Esophagus (tissue), 2 donors: ENCODE data around the gene VAMP4. TPM values are rescaled to one million over a fixed set of nuclear protein-coding genes. Genes with fewer than 3 reads are reported as not detected.

Experiments used
- H3K27ac ChIP-seq, 2 donors: one replicate each; pipeline ENCODE4 v1.5.1; 2013; ENCODE audit warnings: low read depth in 2 of 2, mild to moderate bottlenecking in 2 of 2, inconsistent platforms in 1 of 2, low read length in 1 of 2, moderate library complexity in 1 of 2
- H3K27me3 ChIP-seq, 2 donors: one replicate each; pipeline ENCODE4 v1.6.1; 2013; ENCODE audit warnings: low read length in 2 of 2, control low read depth in 1 of 2, mild to moderate bottlenecking in 1 of 2; ENCODE audit not compliant: insufficient read depth in 2 of 2, control insufficient read depth in 1 of 2
- H3K36me3 ChIP-seq, 2 donors: one replicate each; pipeline ENCODE4 v1.6.1; 2013; ENCODE audit warnings: low read length in 1 of 2; ENCODE audit not compliant: control insufficient read depth in 2 of 2, insufficient read depth in 2 of 2
- H3K4me1 ChIP-seq, 2 donors: one replicate each; pipeline ENCODE4 v1.6.1; 2013; ENCODE audit warnings: low read length in 1 of 2; ENCODE audit not compliant: control insufficient read depth in 2 of 2, insufficient read depth in 2 of 2
- H3K4me3 ChIP-seq, 2 donors: one replicate each; pipeline ENCODE4 v1.5.1; 2013; ENCODE audit warnings: low read length in 2 of 2, mild to moderate bottlenecking in 2 of 2, low read depth in 1 of 2, moderate library complexity in 1 of 2
- H3K9me3 ChIP-seq, 2 donors: one replicate each; pipeline ENCODE4 v1.6.1; 2013; ENCODE audit warnings: mild to moderate bottlenecking in 2 of 2, low read depth in 1 of 2, low read length in 1 of 2, moderate library complexity in 1 of 2; ENCODE audit not compliant: control insufficient read depth in 2 of 2, insufficient read depth in 1 of 2
- WGBS, 2 donors: extraction: QIAGEN DNeasy Blood & Tissue Kit; methylation state at CpG; one replicate each; pipeline ENCODE4 v1.1.7; 2013; 5-methylcytosine and 5-hydroxymethylcytosine counted together
- polyA plus RNA-seq, 2 donors: library from polyadenylated mRNA; stranded (reverse); fragments of 200-250 nt; gene quantifications; one replicate each; pipeline ENCODE4 v1.2.3, GENCODE V29; 2013
- donor health status: healthy with polysubstance abuse.
- donor health status: Bipolar disorder and iron deficiency.

Gene VAMP4
- polyA plus RNA-seq, 2 donors = 5.0 to 5.5 TPM

DNA sequence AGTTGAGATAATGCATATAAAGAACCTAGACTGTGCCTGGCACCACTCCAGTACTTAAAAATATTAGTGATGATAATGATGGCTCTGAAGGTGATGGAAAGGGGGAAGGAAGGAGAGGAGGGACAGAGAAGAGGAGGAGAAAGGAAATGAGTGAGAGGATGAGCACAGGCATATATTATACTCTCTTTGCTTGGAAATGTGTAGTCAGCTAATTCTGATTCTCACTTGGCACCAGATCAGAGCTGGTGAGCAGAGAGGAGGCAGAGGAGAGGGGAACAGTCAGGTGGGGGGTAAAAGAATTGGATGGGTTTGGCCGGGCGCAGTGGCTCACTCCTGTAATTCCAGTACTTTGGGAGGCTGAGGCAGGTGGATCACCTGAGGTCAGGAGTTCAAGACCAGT, 65.0 kb downstream of the VAMP4 start:
- 88 to 89% methylated on average over 2 of the region's 2 CpGs for WGBS, 2 donors
- Histone ChIP-seq H3K4me1 (no peaks in the 10 kb centered on the region), H3K27ac (no peak overlapping the region), H3K9me3 (no peaks in the 10 kb centered on the region), H3K27me3 (no peaks in the 10 kb centered on the region), H3K4me3 (no peak overlapping the region), H3K36me3 (no peaks in the 10 kb centered on the region)

DNA sequence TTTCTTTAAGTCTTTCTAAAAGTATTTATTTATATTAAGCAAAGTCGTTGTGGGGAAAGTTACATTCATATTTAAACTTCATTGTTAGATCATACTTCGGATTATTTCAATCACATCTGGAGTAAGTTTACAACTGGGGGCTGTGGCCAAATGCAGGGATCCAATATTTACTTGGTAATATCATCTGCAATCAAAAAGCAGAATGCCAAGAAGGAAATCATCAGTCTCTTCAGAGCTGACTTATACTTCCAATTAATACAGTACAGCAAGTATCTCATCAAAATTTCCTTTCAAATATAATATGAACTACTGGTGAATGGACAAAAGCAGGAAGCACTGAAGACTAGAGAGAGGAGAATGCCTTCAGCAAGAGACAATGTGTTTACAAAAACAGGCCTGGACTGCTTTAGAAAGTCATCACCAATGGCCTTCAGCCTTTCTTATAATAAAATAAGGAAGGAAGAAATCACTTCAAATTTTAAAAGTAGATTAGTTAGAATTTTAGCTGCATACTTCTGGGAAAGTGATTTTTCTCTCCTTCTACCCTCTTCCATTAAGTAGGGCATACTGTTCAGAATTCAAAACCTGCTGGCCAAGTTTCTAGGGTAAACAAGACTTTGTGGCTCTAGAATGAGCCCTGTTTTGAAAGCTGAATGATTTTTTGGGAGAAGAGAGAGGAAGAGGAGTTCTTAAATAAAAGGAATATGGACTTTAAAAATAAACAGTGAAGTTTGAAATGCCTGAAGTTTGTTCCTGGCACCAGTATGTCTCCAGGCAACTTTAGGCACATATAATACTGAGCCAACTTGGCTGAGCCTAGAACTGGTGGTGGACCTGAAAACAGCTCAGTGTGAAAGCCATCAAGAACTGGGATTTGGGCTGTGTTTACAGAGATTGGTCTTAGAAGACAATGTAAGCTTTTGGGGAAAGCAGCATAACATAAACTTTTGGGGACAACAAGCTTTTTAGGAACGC, 67.1 kb downstream of the VAMP4 start:
- H3K36me3 ChIP-seq = no peaks in the 10 kb centered on the region
- H3K9me3 ChIP-seq = peaks cover 0 to 4% of the 10 kb centered on the region in 2 donors
- no peaks in the 10 kb centered on the region for H3K27me3 ChIP-seq
- H3K4me3 ChIP-seq = no peak overlapping the region
- H3K4me1 ChIP-seq = no peaks in the 10 kb centered on the region
- H3K27ac ChIP-seq = no peak overlapping the region
- 51 to 54% methylated on average over 3 of the region's 3 CpGs for WGBS, 2 donors

DNA sequence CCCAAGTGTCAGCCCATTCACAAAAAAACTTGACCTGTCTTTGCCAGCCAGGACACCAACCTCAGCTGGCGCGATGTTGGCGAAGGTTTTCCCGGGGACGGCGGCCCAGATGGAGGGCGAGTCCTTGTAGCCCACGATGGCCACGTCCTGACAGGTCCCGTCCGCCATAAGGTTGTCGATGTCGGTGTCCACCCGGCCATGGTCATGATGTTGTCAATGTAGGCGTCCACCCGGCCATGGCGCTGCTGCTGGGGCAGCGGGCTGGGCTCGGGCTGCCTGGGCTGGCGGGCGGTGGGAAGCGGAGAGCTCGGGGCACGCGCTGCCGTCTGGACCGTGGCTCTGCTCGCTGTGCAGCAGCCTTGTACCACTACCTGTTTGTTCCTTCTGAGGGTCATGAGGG, 71.1 kb downstream of the VAMP4 start:
- Histone ChIP-seq H3K27me3 (no peaks in the 10 kb centered on the region), H3K9me3 (peaks cover 0 to 4% of the 10 kb centered on the region in 2 donors), H3K27ac (no peak overlapping the region), H3K36me3 (no peaks in the 10 kb centered on the region), H3K4me3 (no peak overlapping the region), H3K4me1 (no peaks in the 10 kb centered on the region)
- 96 to 98% methylated on average over 28 of the region's 28 CpGs for WGBS, 2 donors

DNA sequence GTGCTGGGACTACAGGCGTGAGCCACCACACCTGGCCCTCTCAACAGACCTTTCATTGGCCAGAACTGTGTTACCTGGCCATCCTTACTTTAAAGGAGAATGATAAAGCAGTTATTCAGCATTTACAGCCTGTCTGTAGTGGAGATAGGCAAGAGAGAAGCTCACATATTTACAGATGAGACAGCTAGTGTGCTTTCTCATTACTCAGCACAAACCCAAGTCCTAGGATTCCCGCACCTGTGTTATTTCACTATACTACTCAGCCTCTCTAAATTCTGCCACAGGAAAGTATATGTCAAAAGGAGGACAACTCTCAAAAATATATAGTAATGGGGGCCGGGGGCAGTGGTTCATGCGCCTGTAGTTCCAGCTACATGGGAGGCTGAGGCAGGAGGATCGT, 73.5 kb downstream of the VAMP4 start:
- Histone ChIP-seq H3K27me3 (no peaks in the 10 kb centered on the region), H3K4me1 (peaks cover 0 to 2% of the 10 kb centered on the region in 2 donors), H3K36me3 (no peaks in the 10 kb centered on the region), H3K9me3 (peaks cover 0 to 4% of the 10 kb centered on the region in 2 donors), H3K27ac (no peak overlapping the region), H3K4me3 (no peak overlapping the region)
- 91 to 97% methylated on average over 5 of the region's 5 CpGs for WGBS, 2 donors

DNA sequence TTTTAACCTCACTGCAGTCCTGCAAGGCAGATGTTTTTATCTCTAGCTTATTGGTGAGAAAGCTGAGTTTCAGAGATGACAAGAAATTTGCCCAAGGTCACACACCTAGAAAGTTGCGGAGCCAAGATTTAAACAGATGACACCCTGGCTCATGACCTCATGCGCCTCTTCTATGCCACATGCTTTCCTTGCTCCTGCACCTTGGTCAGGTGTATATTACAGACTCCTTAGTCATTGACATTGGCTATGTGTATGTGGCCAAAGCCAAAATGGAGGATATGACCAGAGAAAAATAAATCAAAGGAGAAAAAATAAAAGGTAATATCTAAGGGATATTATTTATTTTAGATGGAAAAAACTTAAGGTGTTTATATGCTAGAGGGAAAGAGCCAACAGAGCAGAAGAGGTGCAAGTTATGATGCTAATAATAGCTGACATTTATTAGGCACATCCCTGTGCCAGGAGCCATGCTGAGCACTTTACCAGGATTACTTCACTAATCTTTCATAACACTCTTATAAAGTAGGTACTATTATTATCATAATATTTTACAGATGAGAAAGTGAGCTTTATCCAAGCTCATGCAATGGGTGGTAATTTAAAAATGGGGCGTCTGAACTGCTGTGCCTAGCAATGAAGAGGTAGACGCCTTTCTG, 75.6 kb downstream of the VAMP4 start:
- 76 to 79% methylated on average over 4 of the region's 4 CpGs for WGBS, 2 donors
- Histone ChIP-seq H3K27ac (no peak overlapping the region), H3K36me3 (no peaks in the 10 kb centered on the region), H3K4me1 (peaks cover 0 to 2% of the 10 kb centered on the region in 2 donors), H3K27me3 (no peaks in the 10 kb centered on the region), H3K9me3 (peaks cover 0 to 4% of the 10 kb centered on the region in 2 donors), H3K4me3 (no peak overlapping the region)

- Histone ChIP-seq H3K4me1 (peaks cover 0 to 2% of the 10 kb centered on the region in 2 donors), H3K36me3 (no peaks in the 10 kb centered on the region), H3K27ac (no peak overlapping the region), H3K27me3 (no peaks in the 10 kb centered on the region), H3K4me3 (no peak overlapping the region), H3K9me3 (no peaks in the 10 kb centered on the region)
These were observed 76.9 kb downstream of the VAMP4 start for GRCh38 chr1:171664976-171665375.

DNA sequence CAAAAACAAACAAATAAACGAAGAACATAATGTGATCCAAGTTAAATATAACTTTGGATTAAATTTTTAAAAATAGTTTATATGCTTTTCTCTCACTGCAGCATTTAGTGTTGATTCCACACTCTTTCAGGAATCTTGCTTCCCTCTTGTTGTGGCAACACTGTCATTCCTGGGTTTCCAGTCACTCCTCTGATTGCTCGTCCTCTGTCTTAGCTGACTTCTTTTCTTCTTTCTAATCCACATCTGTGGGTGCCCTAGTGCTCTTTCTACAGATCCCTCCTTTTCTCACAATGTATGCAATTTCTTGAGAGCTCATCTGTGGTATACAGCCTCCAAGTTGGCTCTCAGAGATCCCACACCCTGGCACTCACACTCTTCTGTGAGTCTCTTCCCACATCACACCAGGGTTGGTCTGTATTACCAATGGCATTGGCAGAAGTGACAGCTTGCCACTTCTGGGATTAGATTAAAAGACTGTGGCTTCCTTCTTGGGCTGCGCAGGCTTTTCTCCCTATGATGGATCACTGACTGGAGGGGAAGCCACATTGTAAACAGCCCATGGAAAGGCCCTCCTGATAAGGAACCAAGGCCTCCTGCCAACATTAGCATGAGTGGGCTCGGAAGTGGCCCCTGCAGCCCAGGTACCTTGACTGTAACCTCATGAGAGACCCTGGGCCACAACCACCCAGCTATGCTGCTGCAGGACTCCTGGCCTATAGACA, 77.8 kb downstream of the VAMP4 start:
- no peak overlapping the region for H3K4me3 ChIP-seq
- peaks cover 0 to 2% of the 10 kb centered on the region in 2 donors for H3K4me1 ChIP-seq
- H3K36me3 ChIP-seq = no peaks in the 10 kb centered on the region
- H3K27me3 ChIP-seq = no peaks in the 10 kb centered on the region
- peak overlapping the region; percentile 57 to 67 for H3K27ac ChIP-seq
- 62 to 71% methylated on average over 4 of the region's 4 CpGs for WGBS, 2 donors
- H3K9me3 ChIP-seq = no peaks in the 10 kb centered on the region

GRCh38 chr1:171663036-171663853, 78.6 kb downstream of the VAMP4 start:
- Histone ChIP-seq H3K27ac (peak overlapping the region in 1 of 2 donors; percentile 55), H3K4me3 (no peak overlapping the region), H3K9me3 (no peaks in the 10 kb centered on the region), H3K36me3 (no peaks in the 10 kb centered on the region), H3K4me1 (peaks cover 0 to 2% of the 10 kb centered on the region in 2 donors), H3K27me3 (no peaks in the 10 kb centered on the region)
- 62 to 66% methylated on average over 7 of the region's 7 CpGs for WGBS, 2 donors
